Retinal pigment epithelial cell (primary cell): ENCODE measurements around the gene COL12A1.

Source experiments
- DNase-seq: peaks from one replicate; pipeline ENCODE4 v3.0.0-alpha.2; 2010; ENCODE audit warnings: low read depth
- H3K4me3 ChIP-seq: 2 replicates; pipeline ENCODE4 v1.5.1; 2011; ENCODE audit warnings: mild to moderate bottlenecking, low read length, control low read depth, moderate library complexity
- TF ChIP-seq, protein P1 (sequence below): conservative IDR thresholded peaks from 2 replicates; pipeline ENCODE4 v1.5.1; 2011; ENCODE audit warnings: low read depth, low read length, control low read depth, inconsistent platforms

COL12A1 gene

DNA sequence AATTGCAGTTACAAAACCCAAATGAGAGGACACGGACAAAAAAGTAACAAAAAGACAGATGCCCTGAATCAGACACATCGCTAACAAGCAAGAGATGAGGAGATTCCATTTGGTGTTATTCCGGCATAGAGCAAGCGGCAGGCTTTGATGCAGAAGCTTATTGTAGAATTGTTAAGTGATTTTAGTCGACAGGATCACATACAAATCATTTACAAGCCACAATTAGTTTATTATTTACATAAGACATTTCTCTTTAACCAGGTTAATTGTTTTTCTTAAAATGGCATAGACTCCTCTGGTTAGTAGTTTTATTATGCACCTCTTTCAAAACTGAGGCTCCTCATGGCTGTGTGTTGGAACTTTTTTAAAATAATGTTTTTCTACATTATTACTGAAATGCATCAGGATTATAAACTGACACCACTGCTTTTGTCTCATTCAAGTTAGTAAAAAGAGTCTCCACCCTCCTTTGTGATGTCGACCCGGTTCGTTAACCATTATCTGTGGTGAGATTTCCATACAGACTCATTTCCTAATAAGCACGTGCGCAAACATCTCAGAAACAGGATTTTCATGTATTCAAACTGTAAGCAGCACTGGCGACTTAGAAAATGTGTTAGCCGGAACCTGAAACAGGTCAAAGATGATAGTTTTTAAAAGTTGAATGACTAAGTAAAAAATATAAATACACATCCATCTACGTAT lies 119.8 kb downstream of the COL12A1 start:
- DNase-seq = no peak
- no peak overlapping the region for H3K4me3 ChIP-seq
- TF ChIP-seq, protein P1, sequence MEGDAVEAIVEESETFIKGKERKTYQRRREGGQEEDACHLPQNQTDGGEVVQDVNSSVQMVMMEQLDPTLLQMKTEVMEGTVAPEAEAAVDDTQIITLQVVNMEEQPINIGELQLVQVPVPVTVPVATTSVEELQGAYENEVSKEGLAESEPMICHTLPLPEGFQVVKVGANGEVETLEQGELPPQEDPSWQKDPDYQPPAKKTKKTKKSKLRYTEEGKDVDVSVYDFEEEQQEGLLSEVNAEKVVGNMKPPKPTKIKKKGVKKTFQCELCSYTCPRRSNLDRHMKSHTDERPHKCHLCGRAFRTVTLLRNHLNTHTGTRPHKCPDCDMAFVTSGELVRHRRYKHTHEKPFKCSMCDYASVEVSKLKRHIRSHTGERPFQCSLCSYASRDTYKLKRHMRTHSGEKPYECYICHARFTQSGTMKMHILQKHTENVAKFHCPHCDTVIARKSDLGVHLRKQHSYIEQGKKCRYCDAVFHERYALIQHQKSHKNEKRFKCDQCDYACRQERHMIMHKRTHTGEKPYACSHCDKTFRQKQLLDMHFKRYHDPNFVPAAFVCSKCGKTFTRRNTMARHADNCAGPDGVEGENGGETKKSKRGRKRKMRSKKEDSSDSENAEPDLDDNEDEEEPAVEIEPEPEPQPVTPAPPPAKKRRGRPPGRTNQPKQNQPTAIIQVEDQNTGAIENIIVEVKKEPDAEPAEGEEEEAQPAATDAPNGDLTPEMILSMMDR = no peak

DNA sequence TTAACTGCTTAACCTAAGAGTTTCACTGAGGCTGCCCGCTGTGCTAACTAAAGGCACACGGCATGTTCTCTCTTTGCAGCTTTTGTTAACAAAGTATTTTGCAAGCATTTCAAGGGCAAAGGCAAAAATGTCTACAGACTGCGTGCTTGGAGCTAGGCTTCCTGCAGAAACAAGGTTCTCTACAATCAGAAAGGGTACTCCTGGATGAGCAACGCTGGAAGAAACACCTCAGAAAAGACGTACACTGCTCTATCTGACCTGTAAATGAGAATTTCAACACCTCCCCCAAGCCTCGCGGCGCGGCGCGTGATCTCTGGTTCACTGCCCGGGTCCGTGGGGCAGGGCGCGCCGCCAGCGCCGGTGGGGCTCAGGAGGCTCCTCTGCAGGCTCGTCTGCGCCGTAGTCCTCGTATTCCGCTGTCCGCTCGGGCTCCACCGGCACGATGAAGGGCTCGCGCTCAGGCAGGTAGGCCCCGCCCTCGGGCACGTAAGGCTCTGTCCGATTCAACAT lies 120.9 kb downstream of the COL12A1 start:
- no peak for DNase-seq
- peak overlapping the region; percentile 60 for H3K4me3 ChIP-seq
- TF ChIP-seq, protein P1 = no peak

DNA sequence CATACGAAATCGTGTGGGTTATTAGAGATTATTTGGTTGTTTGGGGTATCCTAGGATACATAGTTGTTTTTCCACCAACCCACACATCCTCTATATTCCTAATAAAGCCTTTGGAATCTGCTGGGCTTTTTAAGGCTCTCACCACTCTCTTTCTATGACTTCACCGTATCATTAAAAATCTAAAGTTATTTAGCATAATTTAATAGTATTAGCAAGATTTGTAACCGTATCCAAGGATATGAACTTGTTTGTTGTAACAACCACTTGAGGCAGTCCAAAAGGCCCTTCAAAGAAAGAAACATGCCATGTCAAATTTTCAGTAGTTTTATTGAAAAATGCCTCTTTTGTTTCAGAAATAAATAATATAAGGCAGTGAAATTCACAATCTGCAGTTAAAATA lies 121.8 kb downstream of the COL12A1 start:
- TF ChIP-seq, protein P1 = no peak
- no peak overlapping the region for H3K4me3 ChIP-seq
- DNase-seq = peak; percentile 12

DNA sequence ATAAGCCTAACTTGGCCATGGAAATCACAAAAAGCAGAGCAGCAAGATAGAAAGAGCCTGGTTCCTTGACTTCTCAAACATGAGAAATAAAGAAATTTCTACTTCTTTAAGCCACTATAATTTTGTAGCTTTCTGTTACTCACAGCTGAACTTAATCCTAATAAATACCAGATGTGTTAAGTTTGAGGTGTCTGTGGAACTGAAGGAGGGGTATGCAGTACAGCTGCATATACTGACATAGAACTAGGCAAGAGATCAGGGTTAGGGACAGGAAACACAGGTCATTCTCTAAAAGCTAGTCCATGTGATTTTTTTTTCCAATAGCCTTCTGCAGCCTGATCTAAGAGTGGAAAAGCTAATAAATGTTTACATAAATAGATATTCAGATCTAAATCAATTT lies 123.9 kb downstream of the COL12A1 start:
- H3K4me3 ChIP-seq = no peak overlapping the region
- TF ChIP-seq, protein P1 = no peak
- DNase-seq = no peak

DNA sequence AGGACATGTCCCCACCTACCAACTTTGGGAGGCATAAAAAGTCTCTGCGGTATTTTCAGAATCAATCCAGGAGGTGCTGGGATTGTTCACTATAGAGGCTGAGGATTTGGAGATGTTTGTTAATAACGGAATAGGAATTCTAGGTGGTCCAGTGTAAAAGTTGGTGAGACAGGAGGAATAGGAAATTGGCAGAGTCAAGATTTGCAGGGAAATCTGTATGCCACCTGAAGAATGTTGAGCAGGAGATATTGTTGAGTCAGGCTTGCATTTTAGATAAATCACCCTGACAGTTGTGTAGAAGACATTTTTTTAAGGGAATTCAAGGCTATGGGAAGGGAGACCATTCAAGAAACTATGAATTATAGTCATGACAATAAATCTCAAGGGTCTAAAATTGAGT lies 124.8 kb downstream of the COL12A1 start:
- H3K4me3 ChIP-seq = no peak overlapping the region
- TF ChIP-seq, protein P1 = no peak
- DNase-seq = no peak

DNA sequence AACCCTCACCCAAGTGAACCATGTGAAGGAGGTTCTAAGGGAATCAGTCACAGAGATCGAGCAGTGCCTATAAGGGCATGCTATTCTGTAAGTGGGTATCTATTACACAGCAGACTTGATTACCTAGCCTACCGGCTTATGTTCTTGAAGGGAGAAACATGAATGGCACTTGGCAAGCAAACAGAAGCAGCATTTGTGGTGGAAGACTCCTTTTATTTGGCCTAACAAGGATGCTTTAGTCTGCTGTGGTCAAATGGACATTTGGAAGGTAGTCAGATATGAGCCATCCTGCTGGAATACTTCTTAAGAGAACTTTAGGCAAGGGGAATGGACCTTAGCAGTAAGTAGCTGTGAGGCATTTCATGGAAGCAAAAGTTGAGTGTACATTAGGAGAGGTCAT lies 126.3 kb downstream of the COL12A1 start:
- DNase-seq = no peak
- no peak overlapping the region for H3K4me3 ChIP-seq
- TF ChIP-seq, protein P1 = no peak

DNA sequence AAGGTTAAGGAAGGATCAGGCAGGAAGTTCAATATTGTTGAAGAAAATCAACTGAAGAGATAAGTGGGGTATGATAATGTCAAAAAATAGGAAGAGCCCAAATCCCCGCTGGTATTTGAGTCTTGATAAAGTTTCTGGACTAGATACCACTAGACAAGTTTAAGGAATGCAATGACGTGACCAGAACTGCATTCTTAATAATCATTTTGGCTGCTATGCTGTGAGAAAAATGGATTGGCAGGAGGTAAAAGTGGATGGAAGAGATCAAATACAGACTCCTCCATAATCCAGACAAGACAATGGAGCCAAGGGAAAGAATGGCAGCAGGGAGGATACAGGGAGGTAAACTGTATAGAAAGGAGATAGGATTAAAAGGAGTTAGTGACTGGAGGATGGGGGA lies 128.2 kb downstream of the COL12A1 start:
- TF ChIP-seq, protein P1 = no peak
- DNase-seq = no peak
- no peak overlapping the region for H3K4me3 ChIP-seq
